Aorta (tissue), 5 donors: ENCODE measurements around the gene SKI. TPM values are rescaled to one million over a fixed set of nuclear protein-coding genes. Genes with fewer than 3 reads are reported as not detected.
A peak's percentile ranks its signal among the peaks of the same experiment; 100 is the strongest.

Experiments
- ATAC-seq: fragments of 200-7000 bp; cut with Tn5 transposase; one replicate; pipeline ENCODE4 v1.9.1; 2022; ENCODE audit warnings: moderate library complexity; ENCODE audit not compliant: low FRiP score
- DNase-seq, 2 donors: peaks; one replicate each; pipeline ENCODE4 v3.0.0-alpha.2; 2020
- H3K27ac ChIP-seq, 2 donors: one replicate each; pipeline ENCODE4 v1.5.1; 2013; ENCODE audit warnings: low read length in 2 of 2, mild to moderate bottlenecking in 2 of 2, moderate library complexity in 2 of 2, control low read depth in 1 of 2, inconsistent platforms in 1 of 2, low read depth in 1 of 2
- H3K27me3 ChIP-seq, 2 donors: one replicate each; pipeline ENCODE4 v1.6.1; 2013; ENCODE audit warnings: control low read depth in 1 of 2, low read length in 1 of 2, mild to moderate bottlenecking in 1 of 2, moderate library complexity in 1 of 2; ENCODE audit not compliant: insufficient read depth in 2 of 2, control insufficient read depth in 1 of 2
- H3K36me3 ChIP-seq, 2 donors: one replicate each; pipeline ENCODE4 v1.6.1; 2013; ENCODE audit warnings: control low read depth in 1 of 2, low read length in 1 of 2, mild to moderate bottlenecking in 1 of 2; ENCODE audit not compliant: insufficient read depth in 2 of 2, control insufficient read depth in 1 of 2
- H3K4me1 ChIP-seq, 2 donors: one replicate each; pipeline ENCODE4 v1.6.1; 2013; ENCODE audit warnings: low read length in 2 of 2, control low read depth in 1 of 2, mild to moderate bottlenecking in 1 of 2, moderate library complexity in 1 of 2; ENCODE audit not compliant: insufficient read depth in 2 of 2, control insufficient read depth in 1 of 2
- H3K4me3 ChIP-seq, 2 donors: one replicate each; pipeline ENCODE4 v1.5.1; 2013; ENCODE audit warnings: low read length in 2 of 2, control low read depth in 1 of 2, mild to moderate bottlenecking in 1 of 2
- H3K9me3 ChIP-seq: one replicate; pipeline ENCODE4 v1.6.1; 2013; ENCODE audit warnings: mild to moderate bottlenecking, low read length; ENCODE audit not compliant: control insufficient read depth
- whole genome bisulfite sequencing, 2 donors: extraction: QIAGEN DNeasy Blood & Tissue Kit; methylation state at CpG; one replicate each; pipeline ENCODE4 v1.1.7; 2013; 5-methylcytosine and 5-hydroxymethylcytosine counted together
- intact Hi-C, 2 donors: fragments of 100-400 bp; cut with DNase I; formaldehyde crosslinking; loops; one replicate each; pipeline versions ENCODE4 v1.14.2 to v1.15.0; 2022
- polyA plus RNA-seq, 2 donors: library from polyadenylated mRNA; stranded (reverse); fragments of 200-250 nt; gene quantifications; one replicate each; pipeline ENCODE4 v1.2.3, GENCODE V29; 2013
- total RNA-seq, 2 donors: library from RNA; stranded (reverse); fragmentation: NEBNext Ultra II Directional; extraction: Animal tissue kit (Norgen Biotek cat#: 25700); gene quantifications; one replicate each; pipeline ENCODE4 v1.2.1, GENCODE V29; 2021
- donor health status: healthy with polysubstance abuse.
- donor health status: Bipolar disorder and iron deficiency.
- donor health status: DM: no; HTN: no; CAD: no.
- donor health status: DM: no; HTN: no; CAD: no.
- donor health status: DM: yes; HTN: yes; CAD: no.

SKI gene
- total and polyA plus RNA-seq, 4 donors, result 20.7 to 129 (median 74.1) TPM

- no peaks in the 10 kb centered on the region for H3K9me3 ChIP-seq
- no peaks in the 10 kb centered on the region for H3K27me3 ChIP-seq
- H3K4me3 ChIP-seq, result no peak overlapping the region
- intact Hi-C loops, result loop anchor here in 1 of 2 donors (2.0 kb wide), 1 partner anchor 15 kb away; no protein-coding TSS in a partner anchor
- ATAC-seq (no peak), DNase-seq (peak in 1 of 2 donors; percentile 61)
- no peaks in the 10 kb centered on the region for H3K36me3 ChIP-seq
- H3K27ac ChIP-seq, result peak overlapping the region; percentile 94 to 98
- 3 to 9% methylated on average over 10 of the region's 10 CpGs for WGBS, 2 donors
- H3K4me1 ChIP-seq, result peaks cover 0 to 2% of the 10 kb centered on the region in 2 donors
Measured at GRCh38 chr1:2212274-2212531, 15.9 kb upstream of the SKI start.

GRCh38 chr1:2212532-2213491 lies 15.3 kb upstream of the SKI start:
- Histone ChIP-seq H3K27ac (peak overlapping the region; percentile 98 to 99), H3K4me1 (peaks cover 0 to 2% of the 10 kb centered on the region in 2 donors), H3K9me3 (no peaks in the 10 kb centered on the region), H3K36me3 (no peaks in the 10 kb centered on the region), H3K4me3 (no peak overlapping the region), H3K27me3 (no peaks in the 10 kb centered on the region)
- intact Hi-C loops, result loop anchor here in 1 of 2 donors (2.0 kb wide), 1 partner anchor 14 kb away; no protein-coding TSS in a partner anchor
- ATAC-seq (peak; percentile 64), DNase-seq (peak; percentile 96 to 97)
- WGBS, 2 donors, result 1 to 2% methylated on average over 46 to 49 of the region's 49 CpGs

GRCh38 chr1:2213576-2214505 lies 14.3 kb upstream of the SKI start:
- intact Hi-C loops, result loop anchor here in 1 of 2 donors (2.0 kb wide), 1 partner anchor 13 kb away; no protein-coding TSS in a partner anchor
- peak; percentile 91 to 96 for DNase-seq

GRCh38 chr1:2214541-2215241 lies 13.4 kb upstream of the SKI start:
- ATAC-seq, result peak; percentile 3
- intact Hi-C loops, result loop anchor here in 1 of 2 donors (1.0 kb wide), 1 partner anchor 13 kb away; no protein-coding TSS in a partner anchor
- no peak overlapping the region for H3K4me3 ChIP-seq
- H3K36me3 ChIP-seq, result no peaks in the 10 kb centered on the region
- H3K9me3 ChIP-seq, result no peaks in the 10 kb centered on the region
- DNase-seq, result peak; percentile 74 to 85
- no peaks in the 10 kb centered on the region for H3K27me3 ChIP-seq
- peak overlapping the region; percentile 96 to 99 for H3K27ac ChIP-seq
- WGBS, 2 donors, result 22% methylated on average over 18 to 21 of the region's 21 CpGs
- peaks cover 0 to 2% of the 10 kb centered on the region in 2 donors for H3K4me1 ChIP-seq

More at GRCh38 chr1:2213576-2214505, 14.3 kb upstream of the SKI start:
- H3K4me3 ChIP-seq, result no peak overlapping the region
- ATAC-seq, result peak; percentile 85
- no peaks in the 10 kb centered on the region for H3K36me3 ChIP-seq
- H3K27ac ChIP-seq, result peak overlapping the region; percentile 96 to 99
- no peaks in the 10 kb centered on the region for H3K27me3 ChIP-seq
- 2 to 7% methylated on average over 27 to 32 of the region's 32 CpGs for WGBS, 2 donors
- H3K4me1 ChIP-seq, result peaks cover 0 to 2% of the 10 kb centered on the region in 2 donors
- H3K9me3 ChIP-seq, result no peaks in the 10 kb centered on the region

- ATAC-seq (no peak), DNase-seq (no peak)
- H3K27me3 ChIP-seq, result no peaks in the 10 kb centered on the region
- H3K36me3 ChIP-seq, result no peaks in the 10 kb centered on the region
- H3K27ac ChIP-seq, result no peak overlapping the region
- H3K9me3 ChIP-seq, result no peaks in the 10 kb centered on the region
- no peak overlapping the region for H3K4me3 ChIP-seq
- WGBS, 2 donors, result 94% methylated on average over 14 of the region's 14 CpGs
- peaks cover 0 to 2% of the 10 kb centered on the region in 2 donors for H3K4me1 ChIP-seq
- intact Hi-C loops, result loop anchor here in 1 of 2 donors (1.0 kb wide), 1 partner anchor 12 kb away; no protein-coding TSS in a partner anchor
Measured at GRCh38 chr1:2215329-2215728, 12.8 kb upstream of the SKI start.

- Histone ChIP-seq H3K36me3 (no peaks in the 10 kb centered on the region), H3K27me3 (no peaks in the 10 kb centered on the region), H3K4me1 (peaks cover 0 to 2% of the 10 kb centered on the region in 2 donors), H3K9me3 (no peaks in the 10 kb centered on the region), H3K4me3 (no peak overlapping the region), H3K27ac (no peak overlapping the region)
- no peak for ATAC-seq
- 91 to 92% methylated on average over 25 of the region's 25 CpGs for WGBS, 2 donors
- no peak for DNase-seq
- intact Hi-C loops, result loop anchor here in 1 of 2 donors (1.0 kb wide), 1 partner anchor 11 kb away; no protein-coding TSS in a partner anchor
Measured at GRCh38 chr1:2215909-2216766, 12.0 kb upstream of the SKI start.

GRCh38 chr1:2216767-2217058 lies 11.4 kb upstream of the SKI start:
- Histone ChIP-seq H3K4me1 (peaks cover 0 to 2% of the 10 kb centered on the region in 2 donors), H3K27me3 (no peaks in the 10 kb centered on the region), H3K4me3 (no peak overlapping the region), H3K36me3 (no peaks in the 10 kb centered on the region), H3K27ac (no peak overlapping the region), H3K9me3 (no peaks in the 10 kb centered on the region)
- no peak for DNase-seq
- intact Hi-C loops, result no loop called here
- WGBS, 2 donors, result 85 to 88% methylated on average over 7 of the region's 7 CpGs
- ATAC-seq, result no peak
